ENCODE measurements around the gene TBC1D3D. TPM values are rescaled to one million over a fixed set of nuclear protein-coding genes. Genes with fewer than 3 reads are reported as not detected.

Gene TBC1D3D
- total RNA-seq = 0.16 and 0.94 TPM in 2 replicates

DNA sequence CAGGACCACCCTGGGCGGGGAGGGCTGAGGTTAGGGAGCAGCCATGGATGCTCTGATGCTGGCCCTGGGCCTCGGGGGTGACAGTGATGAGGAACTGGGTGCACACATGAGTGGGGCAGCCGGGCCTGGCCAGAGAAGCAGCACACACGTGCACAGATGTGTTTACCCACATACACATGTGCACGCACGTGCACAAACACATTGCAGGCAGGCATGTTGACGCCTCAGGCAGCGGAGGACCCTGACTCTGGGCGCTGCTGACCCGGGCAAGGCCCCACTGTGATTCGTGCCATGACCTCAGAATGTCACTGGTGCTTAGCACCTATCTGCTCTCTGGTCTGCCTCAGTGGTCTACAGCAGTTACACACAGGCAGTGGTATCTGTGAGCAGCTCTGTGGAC lies at the start of gene TBC1D3D:
TSS of gene TBC1D3D (plus strand) at position 301 of the 400 bp plus-strand sequence. CDS start 1,585 bp downstream, outside the sequence.

DNA sequence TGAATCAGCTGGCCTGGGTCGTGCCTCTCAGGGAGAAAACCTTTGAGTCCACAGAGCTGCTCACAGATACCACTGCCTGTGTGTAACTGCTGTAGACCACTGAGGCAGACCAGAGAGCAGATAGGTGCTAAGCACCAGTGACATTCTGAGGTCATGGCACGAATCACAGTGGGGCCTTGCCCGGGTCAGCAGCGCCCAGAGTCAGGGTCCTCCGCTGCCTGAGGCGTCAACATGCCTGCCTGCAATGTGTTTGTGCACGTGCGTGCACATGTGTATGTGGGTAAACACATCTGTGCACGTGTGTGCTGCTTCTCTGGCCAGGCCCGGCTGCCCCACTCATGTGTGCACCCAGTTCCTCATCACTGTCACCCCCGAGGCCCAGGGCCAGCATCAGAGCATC lies 14.8 kb upstream of the TBC1D3D start, which contains the start of gene TBC1D3L:
TSS of gene TBC1D3L (minus strand) at position 101 of the 400 bp plus-strand sequence. CDS start 1,540 bp downstream, outside the sequence.

Other genes with a start within 250 kb of the TBC1D3D start
- gene TBC1D3K, start 79.6 kb upstream of the TBC1D3D start, total RNA-seq = not detected in 2 replicates
- 2.4 and 4.4 TPM in 2 replicates for gene TBC1D3L, start 14.9 kb upstream of the TBC1D3D start, total RNA-seq
- gene TBC1D3C, start 64.7 kb downstream of the TBC1D3D start, total RNA-seq = 1.5 TPM in 1 of 2 replicates, not detected in the other
- not detected in 2 replicates for gene TBC1D3E, start 124.0 kb downstream of the TBC1D3D start, total RNA-seq
- not detected in 2 replicates for gene TBC1D3, start 188.6 kb downstream of the TBC1D3D start, total RNA-seq